ENCODE data around the gene COL4A6.

The COL4A6 gene

GRCh38 chrX:108437349-108438109 is 693 bp downstream of the COL4A6 start:
- DNase-seq (ENCODE audit: low read depth in 2 of 2): no peak
- no peak for TF ChIP-seq CTCF (IDR thresholded peaks at IDR 0.05; ENCODE audit: low read depth, low read length)
- peak overlapping the region; percentile 42 to 49 for H3K4me3 ChIP-seq (replicated peaks in 1 of 2; ENCODE audit: low read depth in 2 of 2, low read length in 2 of 2)

DNA sequence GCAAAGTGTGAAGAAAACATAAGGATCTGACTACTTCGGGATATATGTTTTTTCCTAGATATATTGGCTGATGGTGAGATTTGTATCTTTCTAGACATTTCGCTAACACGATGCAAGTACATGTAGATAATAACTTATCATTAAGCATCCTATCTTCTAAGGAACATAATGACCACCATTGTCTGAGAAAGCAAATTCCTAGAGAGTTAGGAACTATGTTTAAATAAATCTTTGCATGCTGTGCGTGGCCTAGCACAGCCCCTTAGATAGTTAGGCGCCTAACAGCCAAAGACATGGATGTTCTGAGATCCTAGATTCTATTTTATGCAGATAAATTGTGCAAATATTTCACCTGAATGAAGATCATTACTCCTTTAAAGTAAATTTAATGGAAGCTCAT is 3.0 kb downstream of the COL4A6 start:
- TF ChIP-seq CTCF (IDR thresholded peaks at IDR 0.05; ENCODE audit: low read depth, low read length): no peak
- no peak overlapping the region for H3K4me3 ChIP-seq (replicated peaks in 1 of 2; ENCODE audit: low read depth in 2 of 2, low read length in 2 of 2)
- DNase-seq (ENCODE audit: low read depth in 2 of 2): no peak

DNA sequence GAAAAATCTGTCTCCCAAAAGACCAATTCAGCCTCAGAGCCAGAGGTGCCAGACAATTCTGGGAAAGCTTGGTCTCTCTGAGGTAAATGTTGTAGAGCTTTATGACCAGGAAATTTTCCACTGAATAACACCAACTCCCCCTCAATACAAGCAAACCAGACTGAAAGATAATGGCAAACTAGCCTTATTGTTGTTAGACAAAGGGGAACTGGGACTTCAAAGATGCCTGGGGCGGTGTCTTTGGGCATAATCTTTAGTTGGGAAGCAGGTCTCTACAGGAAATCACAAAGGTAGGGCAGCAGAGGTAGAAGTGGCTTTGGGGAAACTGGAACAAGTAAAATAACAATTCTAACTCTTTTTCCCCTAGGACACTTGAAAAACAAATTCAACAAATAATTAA is 12.0 kb downstream of the COL4A6 start:
- H3K4me3 ChIP-seq (replicated peaks in 1 of 2; ENCODE audit: low read depth in 2 of 2, low read length in 2 of 2): no peak overlapping the region
- TF ChIP-seq CTCF (IDR thresholded peaks at IDR 0.05; ENCODE audit: low read depth, low read length): no peak
- no peak for DNase-seq (ENCODE audit: low read depth in 2 of 2)

DNA sequence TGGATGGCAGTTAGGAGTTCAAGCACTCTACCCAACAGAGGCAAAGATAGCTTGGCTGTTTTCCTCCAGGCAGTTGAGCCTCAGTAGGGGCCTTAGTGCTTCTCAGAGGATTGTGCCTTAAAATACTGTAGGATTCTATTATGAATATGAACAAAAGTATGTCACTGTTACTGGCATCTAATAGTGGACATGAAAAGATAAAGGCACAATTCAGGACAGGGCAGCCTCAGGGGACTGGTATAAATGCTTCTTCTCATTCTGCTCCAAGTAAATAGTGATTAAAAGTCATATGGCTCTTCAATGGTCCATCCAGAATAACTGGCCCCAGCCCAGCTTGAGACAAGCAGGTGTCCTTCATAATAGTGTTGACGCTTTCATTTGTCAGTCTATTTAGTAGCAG is 17.7 kb downstream of the COL4A6 start:
- no peak for TF ChIP-seq CTCF (IDR thresholded peaks at IDR 0.05; ENCODE audit: low read depth, low read length)
- DNase-seq (ENCODE audit: low read depth in 2 of 2): no peak
- no peak overlapping the region for H3K4me3 ChIP-seq (replicated peaks in 1 of 2; ENCODE audit: low read depth in 2 of 2, low read length in 2 of 2)

DNA sequence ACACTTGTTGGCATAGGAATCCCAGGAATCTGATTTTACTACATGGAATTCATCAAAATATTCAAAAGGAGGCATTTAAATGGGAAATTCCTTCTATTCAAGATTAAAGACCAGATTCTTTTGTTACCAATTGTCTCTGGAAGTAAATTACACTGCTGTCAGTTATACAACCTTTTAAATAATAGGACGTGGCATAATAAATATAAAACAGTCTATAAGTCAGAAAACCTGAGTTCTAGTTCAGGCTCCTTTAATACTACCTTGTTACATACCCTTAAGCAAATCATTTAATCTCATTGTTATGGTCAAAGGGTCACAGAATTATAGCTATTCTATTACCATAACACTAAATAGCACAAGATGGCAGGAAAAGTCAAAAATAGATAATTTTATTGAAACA is 18.8 kb downstream of the COL4A6 start:
- TF ChIP-seq CTCF (IDR thresholded peaks at IDR 0.05; ENCODE audit: low read depth, low read length): no peak
- no peak for DNase-seq (ENCODE audit: low read depth in 2 of 2)

DNA sequence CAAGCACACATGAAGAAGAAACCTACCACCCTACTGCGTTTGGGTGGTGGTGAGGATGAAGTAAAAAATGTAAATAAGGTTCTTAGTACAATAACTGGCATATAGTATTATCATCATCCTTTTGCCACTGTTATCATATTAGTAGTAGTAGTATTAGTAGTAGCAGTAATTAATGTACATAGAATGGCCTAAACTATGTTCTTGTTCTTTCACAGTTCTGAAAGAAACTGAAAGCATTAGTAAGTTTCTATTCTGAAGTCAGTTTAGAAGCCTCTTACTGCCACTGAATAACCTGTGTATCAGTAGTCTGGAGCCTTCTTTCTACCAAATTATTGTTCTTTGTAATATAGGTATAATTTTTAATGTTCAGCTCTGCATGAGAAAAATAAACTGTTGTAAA is 21.0 kb downstream of the COL4A6 start:
- no peak for TF ChIP-seq CTCF (IDR thresholded peaks at IDR 0.05; ENCODE audit: low read depth, low read length)
- no peak for DNase-seq (ENCODE audit: low read depth in 2 of 2)
- no peak overlapping the region for H3K4me3 ChIP-seq (replicated peaks in 1 of 2; ENCODE audit: low read depth in 2 of 2, low read length in 2 of 2)

More for the DNA sequence above, 18.8 kb downstream of the COL4A6 start:
- H3K4me3 ChIP-seq (replicated peaks in 1 of 2; ENCODE audit: low read depth in 2 of 2, low read length in 2 of 2): no peak overlapping the region

DNA sequence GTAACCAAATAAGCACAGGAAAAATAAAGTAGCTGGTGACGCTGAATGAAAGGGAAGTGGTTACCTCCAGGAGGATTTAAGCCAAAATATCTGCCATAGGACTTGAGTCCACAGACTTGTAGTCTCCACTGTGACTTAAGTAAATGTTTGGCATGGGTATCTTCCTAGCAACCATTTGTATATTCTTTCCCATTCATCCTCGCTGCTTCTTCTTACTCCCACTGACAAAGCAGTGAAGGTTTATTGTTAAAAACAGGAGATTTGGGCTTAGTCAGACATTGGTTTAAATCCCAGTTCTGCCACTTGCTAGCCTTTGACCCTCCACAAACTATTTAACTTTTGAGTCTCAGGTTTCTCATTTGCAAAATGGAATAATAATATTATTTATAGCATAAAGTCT is 22.3 kb downstream of the COL4A6 start:
- DNase-seq (ENCODE audit: low read depth in 2 of 2): peak; percentile 54 to 67
- no peak overlapping the region for H3K4me3 ChIP-seq (replicated peaks in 1 of 2; ENCODE audit: low read depth in 2 of 2, low read length in 2 of 2)
- TF ChIP-seq CTCF (IDR thresholded peaks at IDR 0.05; ENCODE audit: low read depth, low read length): no peak

All from cardiac fibroblast (primary cell).